ENCODE data around the gene MTREX.
A peak's percentile ranks its signal among the peaks of the same experiment; 100 is the strongest.

MTREX gene

GRCh38 chr5:55350754-55351153 is 43.0 kb downstream of the MTREX start:
- TF ChIP-seq, protein P1, sequence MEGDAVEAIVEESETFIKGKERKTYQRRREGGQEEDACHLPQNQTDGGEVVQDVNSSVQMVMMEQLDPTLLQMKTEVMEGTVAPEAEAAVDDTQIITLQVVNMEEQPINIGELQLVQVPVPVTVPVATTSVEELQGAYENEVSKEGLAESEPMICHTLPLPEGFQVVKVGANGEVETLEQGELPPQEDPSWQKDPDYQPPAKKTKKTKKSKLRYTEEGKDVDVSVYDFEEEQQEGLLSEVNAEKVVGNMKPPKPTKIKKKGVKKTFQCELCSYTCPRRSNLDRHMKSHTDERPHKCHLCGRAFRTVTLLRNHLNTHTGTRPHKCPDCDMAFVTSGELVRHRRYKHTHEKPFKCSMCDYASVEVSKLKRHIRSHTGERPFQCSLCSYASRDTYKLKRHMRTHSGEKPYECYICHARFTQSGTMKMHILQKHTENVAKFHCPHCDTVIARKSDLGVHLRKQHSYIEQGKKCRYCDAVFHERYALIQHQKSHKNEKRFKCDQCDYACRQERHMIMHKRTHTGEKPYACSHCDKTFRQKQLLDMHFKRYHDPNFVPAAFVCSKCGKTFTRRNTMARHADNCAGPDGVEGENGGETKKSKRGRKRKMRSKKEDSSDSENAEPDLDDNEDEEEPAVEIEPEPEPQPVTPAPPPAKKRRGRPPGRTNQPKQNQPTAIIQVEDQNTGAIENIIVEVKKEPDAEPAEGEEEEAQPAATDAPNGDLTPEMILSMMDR (conservative IDR thresholded peaks at IDR 0.05; ENCODE audit: low read depth, low read length), result no peak
- no peak for DNase-seq (ENCODE audit: low read depth)
- H3K4me3 ChIP-seq (ENCODE audit: low read depth, low read length), result no peak overlapping the region

GRCh38 chr5:55356896-55357295 is 49.1 kb downstream of the MTREX start:
- no peak overlapping the region for H3K4me3 ChIP-seq (ENCODE audit: low read depth, low read length)
- no peak for DNase-seq (ENCODE audit: low read depth)
- TF ChIP-seq, protein P1 (conservative IDR thresholded peaks at IDR 0.05; ENCODE audit: low read depth, low read length), result no peak

DNA sequence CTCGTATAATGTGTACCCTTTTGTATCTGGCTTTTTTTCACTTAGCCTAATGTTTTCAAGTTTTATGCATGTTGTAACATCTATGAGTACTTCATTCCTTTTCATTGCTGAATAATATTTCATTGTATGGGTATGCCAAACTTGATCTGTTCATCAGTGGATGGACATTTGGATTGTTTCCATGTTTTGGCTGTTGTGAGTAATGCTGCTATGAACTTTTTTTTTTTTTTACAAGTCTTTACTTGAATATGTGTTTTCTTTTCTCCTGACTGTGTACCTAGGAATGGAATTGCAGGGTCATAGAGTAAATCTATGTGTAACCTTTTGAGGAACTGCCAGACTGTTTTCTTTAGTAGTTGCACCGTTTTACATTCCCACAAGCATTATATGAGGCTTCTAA is 52.4 kb downstream of the MTREX start:
- peak; percentile 39 for DNase-seq (ENCODE audit: low read depth)
- TF ChIP-seq, protein P1 (conservative IDR thresholded peaks at IDR 0.05; ENCODE audit: low read depth, low read length), result no peak
- H3K4me3 ChIP-seq (ENCODE audit: low read depth, low read length), result no peak overlapping the region

GRCh38 chr5:55363856-55364255 is 56.1 kb downstream of the MTREX start:
- TF ChIP-seq, protein P1 (conservative IDR thresholded peaks at IDR 0.05; ENCODE audit: low read depth, low read length), result no peak
- peak; percentile 55 for DNase-seq (ENCODE audit: low read depth)
- H3K4me3 ChIP-seq (ENCODE audit: low read depth, low read length), result no peak overlapping the region

- no peak overlapping the region for H3K4me3 ChIP-seq (ENCODE audit: low read depth, low read length)
- TF ChIP-seq, protein P1 (conservative IDR thresholded peaks at IDR 0.05; ENCODE audit: low read depth, low read length), result no peak
- no peak for DNase-seq (ENCODE audit: low read depth)
Measured at GRCh38 chr5:55364537-55365055, 56.8 kb downstream of the MTREX start.

DNA sequence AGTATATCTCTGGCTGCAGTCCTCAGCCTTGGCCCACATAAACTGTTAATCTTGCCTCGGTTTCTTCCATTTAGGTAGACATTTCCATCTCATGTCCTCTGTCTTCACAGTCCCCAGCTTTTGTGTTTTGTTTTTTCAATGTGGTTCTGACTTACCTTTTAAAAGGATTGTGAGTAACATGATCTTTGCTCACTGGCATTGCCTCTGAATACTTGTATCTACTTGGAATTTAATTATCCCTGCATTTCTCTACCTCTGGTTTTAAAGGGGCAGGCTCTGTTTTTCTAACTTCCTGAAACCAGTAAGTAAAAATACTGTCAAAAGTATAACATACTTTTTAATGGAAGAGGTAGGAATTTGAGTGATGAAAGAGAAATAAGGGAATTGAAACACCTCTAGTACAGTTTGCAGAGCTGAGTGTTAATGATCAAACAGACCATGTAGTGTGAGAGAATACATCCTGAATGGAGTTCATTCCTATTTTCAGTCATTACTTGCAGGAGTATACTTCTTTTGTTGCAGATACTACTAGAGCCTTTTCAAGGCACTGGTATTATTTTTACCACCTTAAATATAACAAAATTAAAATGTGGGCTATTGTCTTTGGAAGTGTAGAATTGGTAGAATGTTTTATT is 62.6 kb downstream of the MTREX start:
- DNase-seq (ENCODE audit: low read depth), result no peak
- H3K4me3 ChIP-seq (ENCODE audit: low read depth, low read length), result no peak overlapping the region
- TF ChIP-seq, protein P1 (conservative IDR thresholded peaks at IDR 0.05; ENCODE audit: low read depth, low read length), result no peak

DNA sequence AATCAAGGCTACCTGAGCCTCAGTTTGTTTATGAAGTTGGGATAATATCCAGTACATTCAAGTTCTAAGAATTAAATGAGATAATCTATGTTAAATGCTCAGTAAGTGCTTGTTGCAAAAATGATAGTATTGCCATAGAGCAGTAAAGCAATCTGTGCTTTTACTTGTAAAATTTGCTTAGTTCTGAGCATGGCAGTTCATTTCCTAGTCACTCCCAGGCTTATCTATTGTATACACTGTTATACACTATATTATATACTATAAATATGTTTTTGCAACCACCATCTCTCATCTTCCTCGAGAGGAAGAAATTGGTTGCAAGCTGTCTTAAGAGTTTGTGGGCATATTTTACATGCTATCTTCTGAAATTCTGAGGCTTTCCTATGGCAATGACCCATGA is 63.4 kb downstream of the MTREX start:
- TF ChIP-seq, protein P1 (conservative IDR thresholded peaks at IDR 0.05; ENCODE audit: low read depth, low read length), result no peak
- no peak for DNase-seq (ENCODE audit: low read depth)
- no peak overlapping the region for H3K4me3 ChIP-seq (ENCODE audit: low read depth, low read length)
